HFF-Myc (cell line): Measurements from ENCODE around the gene USP24.

Experiments used
- DNase-seq: peaks from one replicate; pipeline ENCODE4 v3.0.0-alpha.2; 2011; ENCODE audit warnings: low read depth; ENCODE audit errors: extremely low read depth
- H3K4me3 ChIP-seq: replicated peaks from 2 replicates; pipeline ENCODE4 v1.5.1; 2011; ENCODE audit warnings: low read depth, mild to moderate bottlenecking, control low read depth, low read length
- TF ChIP-seq, protein P1 (sequence below): IDR thresholded peaks from 2 replicates; pipeline ENCODE4 v1.5.1; 2012; ENCODE audit warnings: mild to moderate bottlenecking, low read depth, low read length, control low read depth; ENCODE audit errors: missing control alignments

The USP24 gene

DNA sequence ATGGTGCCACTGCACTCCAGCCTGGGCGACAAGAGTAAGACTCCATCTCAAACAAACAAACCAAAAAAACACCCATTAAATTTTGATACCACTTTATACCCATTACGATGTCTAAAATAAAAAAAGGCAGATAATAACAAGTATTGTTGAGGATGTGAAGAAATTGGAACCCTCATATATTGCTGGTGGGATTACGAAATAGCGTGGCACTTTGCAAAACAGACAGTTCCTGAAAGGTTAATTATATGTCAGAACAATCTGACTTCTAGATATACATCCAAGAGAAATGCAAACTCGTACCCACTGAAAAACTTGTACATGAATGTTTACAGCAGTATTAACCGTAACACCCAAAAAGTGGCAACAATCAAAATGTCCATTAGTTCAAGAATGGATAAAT is 70.3 kb downstream of the USP24 start:
- no peak overlapping the region for H3K4me3 ChIP-seq
- no peak for DNase-seq
- TF ChIP-seq, protein P1, sequence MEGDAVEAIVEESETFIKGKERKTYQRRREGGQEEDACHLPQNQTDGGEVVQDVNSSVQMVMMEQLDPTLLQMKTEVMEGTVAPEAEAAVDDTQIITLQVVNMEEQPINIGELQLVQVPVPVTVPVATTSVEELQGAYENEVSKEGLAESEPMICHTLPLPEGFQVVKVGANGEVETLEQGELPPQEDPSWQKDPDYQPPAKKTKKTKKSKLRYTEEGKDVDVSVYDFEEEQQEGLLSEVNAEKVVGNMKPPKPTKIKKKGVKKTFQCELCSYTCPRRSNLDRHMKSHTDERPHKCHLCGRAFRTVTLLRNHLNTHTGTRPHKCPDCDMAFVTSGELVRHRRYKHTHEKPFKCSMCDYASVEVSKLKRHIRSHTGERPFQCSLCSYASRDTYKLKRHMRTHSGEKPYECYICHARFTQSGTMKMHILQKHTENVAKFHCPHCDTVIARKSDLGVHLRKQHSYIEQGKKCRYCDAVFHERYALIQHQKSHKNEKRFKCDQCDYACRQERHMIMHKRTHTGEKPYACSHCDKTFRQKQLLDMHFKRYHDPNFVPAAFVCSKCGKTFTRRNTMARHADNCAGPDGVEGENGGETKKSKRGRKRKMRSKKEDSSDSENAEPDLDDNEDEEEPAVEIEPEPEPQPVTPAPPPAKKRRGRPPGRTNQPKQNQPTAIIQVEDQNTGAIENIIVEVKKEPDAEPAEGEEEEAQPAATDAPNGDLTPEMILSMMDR, result no peak

DNA sequence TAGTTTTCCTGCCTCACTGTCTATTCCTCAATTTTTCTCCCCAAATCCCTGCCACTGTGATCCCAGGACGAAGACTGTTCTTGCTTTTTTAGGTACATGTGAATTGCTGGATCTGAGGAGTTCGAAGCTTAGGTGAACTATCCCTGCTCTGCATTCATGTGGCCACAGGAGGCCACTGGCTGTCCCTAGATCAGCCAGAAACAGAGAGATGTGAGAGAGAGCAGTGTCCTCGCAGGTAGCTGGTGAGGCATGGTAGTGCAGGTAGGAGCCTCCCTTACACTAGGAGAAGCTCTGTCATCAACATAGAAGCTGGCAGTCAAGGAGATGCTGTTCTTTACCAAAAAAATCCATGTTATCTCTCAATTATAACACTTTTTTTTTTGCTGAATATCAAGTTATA is 71.5 kb downstream of the USP24 start:
- DNase-seq, result no peak

DNA sequence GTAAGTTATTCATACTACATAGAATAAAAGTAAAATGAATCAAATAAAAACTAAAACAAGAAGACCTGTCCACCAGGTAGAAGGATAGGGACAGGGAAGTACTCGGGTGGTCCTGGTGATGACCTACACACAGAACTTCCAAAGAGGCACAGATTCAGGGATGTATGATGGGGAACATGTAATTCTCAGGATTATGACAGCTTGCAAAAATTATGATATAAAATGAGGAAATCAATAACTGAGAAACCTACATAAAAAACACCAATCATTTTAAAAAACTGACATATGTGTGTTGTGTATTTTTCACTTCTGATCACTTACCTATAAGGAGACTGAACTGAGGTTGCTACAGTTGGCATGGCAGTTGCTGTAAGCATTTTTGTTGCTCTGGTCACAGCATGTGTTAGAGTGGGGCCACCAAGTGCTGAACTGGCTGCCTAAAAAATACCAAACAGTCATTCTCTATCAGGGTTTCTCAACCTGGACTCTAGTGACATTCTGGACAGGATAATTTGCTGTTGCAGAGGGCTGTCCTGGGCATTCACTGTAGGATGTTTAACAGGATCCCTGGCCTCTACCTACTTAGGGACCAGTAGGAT is 73.8 kb downstream of the USP24 start:
- H3K4me3 ChIP-seq, result no peak overlapping the region
- TF ChIP-seq, protein P1, result no peak
- DNase-seq, result no peak

More for the DNA sequence above, 71.5 kb downstream of the USP24 start:
- TF ChIP-seq, protein P1, result no peak
- H3K4me3 ChIP-seq, result no peak overlapping the region

DNA sequence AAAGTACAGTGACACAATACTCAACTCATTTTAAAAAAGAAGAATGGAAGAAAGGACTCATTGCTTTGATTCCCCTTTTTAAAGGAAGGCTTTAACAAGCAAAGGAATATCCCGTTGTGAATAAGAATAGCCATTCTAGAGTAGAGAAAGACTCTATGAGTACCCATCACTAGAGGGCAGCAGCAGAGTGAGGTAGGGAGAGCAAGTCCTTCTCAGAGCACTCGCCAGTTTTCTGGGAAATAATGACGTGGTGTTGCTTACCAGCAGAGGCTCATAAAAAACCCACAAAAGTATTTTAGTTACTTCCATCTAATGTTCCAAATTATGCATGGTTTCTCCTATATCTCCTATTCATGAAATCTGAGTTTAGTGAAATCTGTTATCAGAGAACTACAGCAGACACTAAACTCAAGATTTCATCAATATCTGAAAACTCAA is 74.6 kb downstream of the USP24 start:
- no peak overlapping the region for H3K4me3 ChIP-seq
- peak; percentile 87 for DNase-seq
- TF ChIP-seq, protein P1, result peak; percentile 82

DNA sequence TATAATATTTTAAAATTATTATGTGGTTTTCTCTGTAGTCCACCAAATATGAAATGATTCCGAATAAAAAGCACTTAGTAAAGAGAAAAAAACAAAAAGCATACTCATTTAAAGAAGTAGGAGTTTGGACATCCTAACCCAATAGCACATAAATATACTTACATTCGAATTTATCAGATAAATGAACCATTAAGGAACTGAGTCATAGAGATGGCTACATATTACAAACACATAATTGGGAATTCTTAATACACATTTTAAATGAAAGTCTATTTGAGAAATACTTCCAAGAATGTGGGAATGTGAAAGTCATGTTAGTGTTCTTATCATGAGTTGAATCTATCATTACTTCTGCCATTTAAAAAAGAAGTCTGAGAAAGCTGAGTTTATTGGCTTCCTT is 75.0 kb downstream of the USP24 start:
- DNase-seq, result no peak
- H3K4me3 ChIP-seq, result no peak overlapping the region
- TF ChIP-seq, protein P1, result no peak

DNA sequence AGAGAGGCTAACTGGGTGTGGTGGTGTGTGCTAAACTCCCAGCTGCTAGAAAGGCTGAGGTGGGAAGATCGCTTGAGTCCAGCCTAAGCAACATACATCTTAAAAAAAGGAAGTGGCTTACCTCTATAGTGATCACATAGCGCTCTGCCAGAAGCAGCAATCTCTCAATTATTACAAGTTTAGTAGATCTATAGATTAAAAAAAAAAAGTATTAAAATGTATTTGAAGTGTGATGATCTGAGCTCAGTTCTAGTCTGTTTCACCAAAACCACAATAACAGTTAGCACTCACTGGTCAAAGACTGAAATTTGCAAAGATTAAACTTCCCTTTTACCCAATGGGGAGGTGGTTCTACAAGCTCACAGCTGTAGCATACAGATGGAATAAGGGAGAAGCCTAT is 76.3 kb downstream of the USP24 start:
- DNase-seq, result no peak
- TF ChIP-seq, protein P1, result no peak
- H3K4me3 ChIP-seq, result no peak overlapping the region

DNA sequence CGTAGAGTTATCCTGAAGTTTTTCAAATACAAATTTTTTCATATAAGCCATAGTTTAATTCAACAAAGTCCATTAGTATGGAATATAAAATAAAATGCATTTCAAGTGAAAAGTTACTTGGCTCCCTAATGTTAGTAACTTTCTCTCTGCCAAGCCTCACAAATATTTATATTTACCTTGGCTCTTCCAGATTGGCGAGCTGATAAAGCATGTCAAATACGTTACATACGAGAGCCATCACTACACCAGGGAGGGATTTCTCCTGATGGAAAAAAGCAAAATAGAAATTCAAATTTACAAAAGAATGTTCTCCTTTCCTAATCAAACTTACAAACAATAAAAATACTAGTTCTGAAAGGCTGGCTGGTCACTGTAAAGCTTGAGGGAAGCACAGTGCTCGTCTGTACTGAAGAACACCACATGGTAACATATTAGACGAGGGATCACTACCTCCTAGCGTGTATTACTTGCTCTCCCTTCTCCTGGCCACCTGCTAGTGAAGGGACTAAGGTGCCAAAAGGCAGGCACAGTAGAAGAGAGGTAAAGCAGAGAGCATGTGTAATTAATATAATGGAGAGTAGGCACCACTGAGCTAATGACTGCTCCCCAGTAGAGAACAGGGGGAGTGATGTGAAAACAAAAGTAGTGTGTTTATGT is 80.9 kb downstream of the USP24 start:
- TF ChIP-seq, protein P1, result no peak
- H3K4me3 ChIP-seq, result no peak overlapping the region
- no peak for DNase-seq
